WTC11 (cell line): Measurements from ENCODE around the gene HELB. TPM values are rescaled to one million over a fixed set of nuclear protein-coding genes. Genes with fewer than 3 reads are reported as not detected.

Experiments
- ATAC-seq: fragments of 200-7000 bp; cut with Tn5 transposase; 2 replicates; pipeline ENCODE4 v1.10.0; 2021; ENCODE audit warnings: mild to moderate bottlenecking, moderate library complexity
- CTCF ChIA-PET: fragments of 300-600 bp; sonication (Branson Sonifier 250); formaldehyde crosslinking; loops from one replicate; lab custom pipeline; 2021; ENCODE audit warnings: antibody characterized with exemption; lab: Charles Lee
- POLR2A ChIA-PET: fragments of 350-600 bp; sonication (Branson Sonifier 250); formaldehyde crosslinking; loops from one replicate; lab custom pipeline; 2021; ENCODE audit warnings: antibody characterized with exemption; lab: Charles Lee
- DNase-seq: peaks from one replicate; pipeline ENCODE4 v3.0.0; 2021; ENCODE audit warnings: low spot score
- H3K27ac Mint-ChIP-seq: 2 replicates; pipeline ENCODE4 v1.8.0; 2021; ENCODE audit warnings: mixed read lengths
- H3K27me3 Mint-ChIP-seq: 2 replicates; pipeline ENCODE4 v1.8.0; 2021; ENCODE audit warnings: low read depth, mild to moderate bottlenecking, moderate library complexity, mixed read lengths
- H3K36me3 Mint-ChIP-seq: 2 replicates; pipeline ENCODE4 v1.8.0; 2021; ENCODE audit warnings: mixed read lengths
- H3K4me1 Mint-ChIP-seq: 2 replicates; pipeline ENCODE4 v1.8.0; 2022; ENCODE audit warnings: mixed read lengths
- H3K4me3 Mint-ChIP-seq: 2 replicates; pipeline ENCODE4 v1.8.0; 2021; ENCODE audit warnings: mild to moderate bottlenecking, moderate library complexity, mixed read lengths
- H3K9me3 Mint-ChIP-seq: 2 replicates; pipeline ENCODE4 v1.8.0; 2021; ENCODE audit warnings: mixed read lengths
- CREB1 ChIP-seq: sonication (generic); formaldehyde crosslinking; IDR thresholded peaks from 2 replicates; pipeline ENCODE4 v1.8.0; 2023; ENCODE audit warnings: mild to moderate bottlenecking, missing genetic modification reagents
- CREM ChIP-seq: sonication (generic); formaldehyde crosslinking; IDR thresholded peaks from 2 replicates; pipeline ENCODE4 v1.8.1; 2022; ENCODE audit warnings: mild to moderate bottlenecking, missing genetic modification reagents, moderate library complexity
- EMX1 ChIP-seq: fragments of 250-450 bp; sonication (Bioruptor Pico); IDR thresholded peaks from 2 replicates; pipeline ENCODE4 v1.8.0; 2021; ENCODE audit warnings: mild to moderate bottlenecking
- ESRRA ChIP-seq: sonication (generic); formaldehyde crosslinking; IDR thresholded peaks from 2 replicates; pipeline ENCODE4 v1.8.1; 2022; ENCODE audit warnings: mild to moderate bottlenecking, missing genetic modification reagents, borderline replicate concordance
- NR1H2 ChIP-seq: sonication (generic); formaldehyde crosslinking; IDR thresholded peaks from 2 replicates; pipeline ENCODE4 v1.9.0; 2021; ENCODE audit warnings: mild to moderate bottlenecking, moderate library complexity, missing genetic modification reagents
- SMAD4 ChIP-seq: sonication (generic); formaldehyde crosslinking; IDR thresholded peaks from 2 replicates; pipeline ENCODE4 v1.8.0; 2022; ENCODE audit warnings: mild to moderate bottlenecking, missing genetic modification reagents
- ZNF121 ChIP-seq: sonication (generic); formaldehyde crosslinking; IDR thresholded peaks from 2 replicates; pipeline ENCODE4 v1.8.0; 2023; ENCODE audit warnings: missing genetic modification reagents
- ZNF219 ChIP-seq: sonication (generic); formaldehyde crosslinking; IDR thresholded peaks from 2 replicates; pipeline ENCODE4 v1.8.0; 2023; ENCODE audit warnings: missing genetic modification reagents, mild to moderate bottlenecking, borderline replicate concordance
- ZNF232 ChIP-seq: sonication (generic); formaldehyde crosslinking; IDR thresholded peaks from 2 replicates; pipeline ENCODE4 v1.8.0; 2022; ENCODE audit warnings: mild to moderate bottlenecking, missing genetic modification reagents
- ZNF416 ChIP-seq: fragments of 250-450 bp; sonication (Bioruptor Pico); IDR thresholded peaks from 2 replicates; pipeline ENCODE4 v1.9.0; 2021; ENCODE audit warnings: mild to moderate bottlenecking, inconsistent platforms
- total RNA-seq: library from RNA; stranded (reverse); gene quantifications from 3 replicates; pipeline ENCODE4 v1.2.3, GENCODE V29; 2021
- TF ChIP-seq, protein P1 (sequence below): fragments of 200-600 bp; IDR thresholded peaks from 2 replicates; pipeline ENCODE4 v1.8.0; 2022; ENCODE audit warnings: antibody characterized with exemption
- TF ChIP-seq, protein P2 (sequence below): fragments of 250-450 bp; sonication (Bioruptor Pico); IDR thresholded peaks from 2 replicates; pipeline ENCODE4 v1.8.0; 2021; ENCODE audit warnings: mild to moderate bottlenecking
- TF ChIP-seq, protein P3 (sequence below): fragments of 250-450 bp; sonication (Bioruptor Pico); IDR thresholded peaks from 2 replicates; pipeline ENCODE4 v1.9.0; 2021; ENCODE audit warnings: mild to moderate bottlenecking
- TF ChIP-seq, protein P4 (sequence below): sonication (generic); formaldehyde crosslinking; IDR thresholded peaks from 2 replicates; pipeline ENCODE4 v1.8.1; 2022; ENCODE audit warnings: mild to moderate bottlenecking, missing genetic modification reagents, moderate library complexity, borderline replicate concordance
- TF ChIP-seq, protein P5 (sequence below): fragments of 250-450 bp; sonication (Bioruptor Pico); IDR thresholded peaks from 2 replicates; pipeline ENCODE4 v1.9.0; 2021; ENCODE audit warnings: mild to moderate bottlenecking, borderline replicate concordance
- TF ChIP-seq, protein P6 (sequence below): sonication (generic); formaldehyde crosslinking; IDR thresholded peaks from 2 replicates; pipeline ENCODE4 v1.8.0; 2022; ENCODE audit warnings: mild to moderate bottlenecking, missing genetic modification reagents
- TF ChIP-seq, protein P7 (sequence below): sonication (generic); formaldehyde crosslinking; IDR thresholded peaks from 2 replicates; pipeline ENCODE4 v1.8.1; 2023; ENCODE audit warnings: mild to moderate bottlenecking, missing genetic modification reagents, moderate library complexity
- TF ChIP-seq, protein P8 (sequence below): sonication (generic); formaldehyde crosslinking; IDR thresholded peaks from 2 replicates; pipeline ENCODE4 v1.8.1; 2022; ENCODE audit warnings: missing genetic modification reagents, borderline replicate concordance

The HELB gene
- total RNA-seq, 1 experiment from 2014 or later = 9.7 TPM

DNA sequence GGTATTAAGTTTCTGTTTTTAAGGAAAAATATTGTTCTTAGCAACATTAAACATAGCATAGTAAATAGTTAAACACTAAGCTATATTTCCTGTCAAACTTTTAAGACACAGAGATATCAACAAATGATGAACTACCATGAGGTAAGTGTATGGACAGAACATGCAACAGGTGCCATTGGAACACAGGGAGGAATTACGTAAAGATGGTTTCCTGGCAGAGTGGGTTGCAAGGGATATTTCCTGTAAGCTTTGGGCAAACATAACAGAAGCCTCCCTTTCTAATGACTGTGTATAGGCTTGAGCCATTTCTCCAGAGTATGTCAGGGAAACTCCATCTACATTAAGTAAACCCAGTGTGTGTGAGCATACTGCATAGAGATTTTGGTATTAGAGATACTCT lies 31.7 kb upstream of the HELB start:
- Mint-ChIP-seq H3K4me1 (peaks cover 17% of the 10 kb centered on the region), H3K4me3 (no peak overlapping the region), H3K9me3 (no peaks in the 10 kb centered on the region), H3K27ac (no peak overlapping the region), H3K27me3 (no peaks in the 10 kb centered on the region), H3K36me3 (no peaks in the 10 kb centered on the region)
- no peak for ATAC-seq
- TF ChIP-seq ZNF232 (CRISPR knock-in tag) (no peak), SMAD4 (CRISPR knock-in tag) (no peak), ZNF219 (CRISPR knock-in tag) (no peak), EMX1 (CRISPR knock-in tag) (no peak), CREB1 (CRISPR knock-in tag) (no peak), ZNF121 (CRISPR knock-in tag) (no peak), ESRRA (no peak), CREM (CRISPR knock-in tag) (no peak), NR1H2 (CRISPR knock-in tag) (no peak), ZNF416 (no peak)
- TF ChIP-seq, protein P1, sequence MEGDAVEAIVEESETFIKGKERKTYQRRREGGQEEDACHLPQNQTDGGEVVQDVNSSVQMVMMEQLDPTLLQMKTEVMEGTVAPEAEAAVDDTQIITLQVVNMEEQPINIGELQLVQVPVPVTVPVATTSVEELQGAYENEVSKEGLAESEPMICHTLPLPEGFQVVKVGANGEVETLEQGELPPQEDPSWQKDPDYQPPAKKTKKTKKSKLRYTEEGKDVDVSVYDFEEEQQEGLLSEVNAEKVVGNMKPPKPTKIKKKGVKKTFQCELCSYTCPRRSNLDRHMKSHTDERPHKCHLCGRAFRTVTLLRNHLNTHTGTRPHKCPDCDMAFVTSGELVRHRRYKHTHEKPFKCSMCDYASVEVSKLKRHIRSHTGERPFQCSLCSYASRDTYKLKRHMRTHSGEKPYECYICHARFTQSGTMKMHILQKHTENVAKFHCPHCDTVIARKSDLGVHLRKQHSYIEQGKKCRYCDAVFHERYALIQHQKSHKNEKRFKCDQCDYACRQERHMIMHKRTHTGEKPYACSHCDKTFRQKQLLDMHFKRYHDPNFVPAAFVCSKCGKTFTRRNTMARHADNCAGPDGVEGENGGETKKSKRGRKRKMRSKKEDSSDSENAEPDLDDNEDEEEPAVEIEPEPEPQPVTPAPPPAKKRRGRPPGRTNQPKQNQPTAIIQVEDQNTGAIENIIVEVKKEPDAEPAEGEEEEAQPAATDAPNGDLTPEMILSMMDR = no peak
- TF ChIP-seq, protein P2, sequence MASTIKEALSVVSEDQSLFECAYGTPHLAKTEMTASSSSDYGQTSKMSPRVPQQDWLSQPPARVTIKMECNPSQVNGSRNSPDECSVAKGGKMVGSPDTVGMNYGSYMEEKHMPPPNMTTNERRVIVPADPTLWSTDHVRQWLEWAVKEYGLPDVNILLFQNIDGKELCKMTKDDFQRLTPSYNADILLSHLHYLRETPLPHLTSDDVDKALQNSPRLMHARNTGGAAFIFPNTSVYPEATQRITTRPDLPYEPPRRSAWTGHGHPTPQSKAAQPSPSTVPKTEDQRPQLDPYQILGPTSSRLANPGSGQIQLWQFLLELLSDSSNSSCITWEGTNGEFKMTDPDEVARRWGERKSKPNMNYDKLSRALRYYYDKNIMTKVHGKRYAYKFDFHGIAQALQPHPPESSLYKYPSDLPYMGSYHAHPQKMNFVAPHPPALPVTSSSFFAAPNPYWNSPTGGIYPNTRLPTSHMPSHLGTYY (CRISPR knock-in tag) = no peak
- TF ChIP-seq, protein P3, sequence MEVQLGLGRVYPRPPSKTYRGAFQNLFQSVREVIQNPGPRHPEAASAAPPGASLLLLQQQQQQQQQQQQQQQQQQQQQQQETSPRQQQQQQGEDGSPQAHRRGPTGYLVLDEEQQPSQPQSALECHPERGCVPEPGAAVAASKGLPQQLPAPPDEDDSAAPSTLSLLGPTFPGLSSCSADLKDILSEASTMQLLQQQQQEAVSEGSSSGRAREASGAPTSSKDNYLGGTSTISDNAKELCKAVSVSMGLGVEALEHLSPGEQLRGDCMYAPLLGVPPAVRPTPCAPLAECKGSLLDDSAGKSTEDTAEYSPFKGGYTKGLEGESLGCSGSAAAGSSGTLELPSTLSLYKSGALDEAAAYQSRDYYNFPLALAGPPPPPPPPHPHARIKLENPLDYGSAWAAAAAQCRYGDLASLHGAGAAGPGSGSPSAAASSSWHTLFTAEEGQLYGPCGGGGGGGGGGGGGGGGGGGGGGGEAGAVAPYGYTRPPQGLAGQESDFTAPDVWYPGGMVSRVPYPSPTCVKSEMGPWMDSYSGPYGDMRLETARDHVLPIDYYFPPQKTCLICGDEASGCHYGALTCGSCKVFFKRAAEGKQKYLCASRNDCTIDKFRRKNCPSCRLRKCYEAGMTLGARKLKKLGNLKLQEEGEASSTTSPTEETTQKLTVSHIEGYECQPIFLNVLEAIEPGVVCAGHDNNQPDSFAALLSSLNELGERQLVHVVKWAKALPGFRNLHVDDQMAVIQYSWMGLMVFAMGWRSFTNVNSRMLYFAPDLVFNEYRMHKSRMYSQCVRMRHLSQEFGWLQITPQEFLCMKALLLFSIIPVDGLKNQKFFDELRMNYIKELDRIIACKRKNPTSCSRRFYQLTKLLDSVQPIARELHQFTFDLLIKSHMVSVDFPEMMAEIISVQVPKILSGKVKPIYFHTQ (CRISPR knock-in tag) = no peak
- TF ChIP-seq, protein P4, sequence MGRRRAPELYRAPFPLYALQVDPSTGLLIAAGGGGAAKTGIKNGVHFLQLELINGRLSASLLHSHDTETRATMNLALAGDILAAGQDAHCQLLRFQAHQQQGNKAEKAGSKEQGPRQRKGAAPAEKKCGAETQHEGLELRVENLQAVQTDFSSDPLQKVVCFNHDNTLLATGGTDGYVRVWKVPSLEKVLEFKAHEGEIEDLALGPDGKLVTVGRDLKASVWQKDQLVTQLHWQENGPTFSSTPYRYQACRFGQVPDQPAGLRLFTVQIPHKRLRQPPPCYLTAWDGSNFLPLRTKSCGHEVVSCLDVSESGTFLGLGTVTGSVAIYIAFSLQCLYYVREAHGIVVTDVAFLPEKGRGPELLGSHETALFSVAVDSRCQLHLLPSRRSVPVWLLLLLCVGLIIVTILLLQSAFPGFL (CRISPR knock-in tag) = no peak
- TF ChIP-seq, protein P5, sequence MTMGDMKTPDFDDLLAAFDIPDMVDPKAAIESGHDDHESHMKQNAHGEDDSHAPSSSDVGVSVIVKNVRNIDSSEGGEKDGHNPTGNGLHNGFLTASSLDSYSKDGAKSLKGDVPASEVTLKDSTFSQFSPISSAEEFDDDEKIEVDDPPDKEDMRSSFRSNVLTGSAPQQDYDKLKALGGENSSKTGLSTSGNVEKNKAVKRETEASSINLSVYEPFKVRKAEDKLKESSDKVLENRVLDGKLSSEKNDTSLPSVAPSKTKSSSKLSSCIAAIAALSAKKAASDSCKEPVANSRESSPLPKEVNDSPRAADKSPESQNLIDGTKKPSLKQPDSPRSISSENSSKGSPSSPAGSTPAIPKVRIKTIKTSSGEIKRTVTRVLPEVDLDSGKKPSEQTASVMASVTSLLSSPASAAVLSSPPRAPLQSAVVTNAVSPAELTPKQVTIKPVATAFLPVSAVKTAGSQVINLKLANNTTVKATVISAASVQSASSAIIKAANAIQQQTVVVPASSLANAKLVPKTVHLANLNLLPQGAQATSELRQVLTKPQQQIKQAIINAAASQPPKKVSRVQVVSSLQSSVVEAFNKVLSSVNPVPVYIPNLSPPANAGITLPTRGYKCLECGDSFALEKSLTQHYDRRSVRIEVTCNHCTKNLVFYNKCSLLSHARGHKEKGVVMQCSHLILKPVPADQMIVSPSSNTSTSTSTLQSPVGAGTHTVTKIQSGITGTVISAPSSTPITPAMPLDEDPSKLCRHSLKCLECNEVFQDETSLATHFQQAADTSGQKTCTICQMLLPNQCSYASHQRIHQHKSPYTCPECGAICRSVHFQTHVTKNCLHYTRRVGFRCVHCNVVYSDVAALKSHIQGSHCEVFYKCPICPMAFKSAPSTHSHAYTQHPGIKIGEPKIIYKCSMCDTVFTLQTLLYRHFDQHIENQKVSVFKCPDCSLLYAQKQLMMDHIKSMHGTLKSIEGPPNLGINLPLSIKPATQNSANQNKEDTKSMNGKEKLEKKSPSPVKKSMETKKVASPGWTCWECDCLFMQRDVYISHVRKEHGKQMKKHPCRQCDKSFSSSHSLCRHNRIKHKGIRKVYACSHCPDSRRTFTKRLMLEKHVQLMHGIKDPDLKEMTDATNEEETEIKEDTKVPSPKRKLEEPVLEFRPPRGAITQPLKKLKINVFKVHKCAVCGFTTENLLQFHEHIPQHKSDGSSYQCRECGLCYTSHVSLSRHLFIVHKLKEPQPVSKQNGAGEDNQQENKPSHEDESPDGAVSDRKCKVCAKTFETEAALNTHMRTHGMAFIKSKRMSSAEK (CRISPR knock-in tag) = no peak
- TF ChIP-seq, protein P6, sequence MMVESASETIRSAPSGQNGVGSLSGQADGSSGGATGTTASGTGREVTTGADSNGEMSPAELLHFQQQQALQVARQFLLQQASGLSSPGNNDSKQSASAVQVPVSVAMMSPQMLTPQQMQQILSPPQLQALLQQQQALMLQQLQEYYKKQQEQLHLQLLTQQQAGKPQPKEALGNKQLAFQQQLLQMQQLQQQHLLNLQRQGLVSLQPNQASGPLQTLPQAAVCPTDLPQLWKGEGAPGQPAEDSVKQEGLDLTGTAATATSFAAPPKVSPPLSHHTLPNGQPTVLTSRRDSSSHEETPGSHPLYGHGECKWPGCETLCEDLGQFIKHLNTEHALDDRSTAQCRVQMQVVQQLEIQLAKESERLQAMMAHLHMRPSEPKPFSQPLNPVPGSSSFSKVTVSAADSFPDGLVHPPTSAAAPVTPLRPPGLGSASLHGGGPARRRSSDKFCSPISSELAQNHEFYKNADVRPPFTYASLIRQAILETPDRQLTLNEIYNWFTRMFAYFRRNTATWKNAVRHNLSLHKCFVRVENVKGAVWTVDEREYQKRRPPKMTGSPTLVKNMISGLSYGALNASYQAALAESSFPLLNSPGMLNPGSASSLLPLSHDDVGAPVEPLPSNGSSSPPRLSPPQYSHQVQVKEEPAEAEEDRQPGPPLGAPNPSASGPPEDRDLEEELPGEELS = no peak
- TF ChIP-seq, protein P7, sequence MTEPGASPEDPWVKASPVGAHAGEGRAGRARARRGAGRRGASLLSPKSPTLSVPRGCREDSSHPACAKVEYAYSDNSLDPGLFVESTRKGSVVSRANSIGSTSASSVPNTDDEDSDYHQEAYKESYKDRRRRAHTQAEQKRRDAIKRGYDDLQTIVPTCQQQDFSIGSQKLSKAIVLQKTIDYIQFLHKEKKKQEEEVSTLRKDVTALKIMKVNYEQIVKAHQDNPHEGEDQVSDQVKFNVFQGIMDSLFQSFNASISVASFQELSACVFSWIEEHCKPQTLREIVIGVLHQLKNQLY (CRISPR knock-in tag) = no peak
- TF ChIP-seq, protein P8, sequence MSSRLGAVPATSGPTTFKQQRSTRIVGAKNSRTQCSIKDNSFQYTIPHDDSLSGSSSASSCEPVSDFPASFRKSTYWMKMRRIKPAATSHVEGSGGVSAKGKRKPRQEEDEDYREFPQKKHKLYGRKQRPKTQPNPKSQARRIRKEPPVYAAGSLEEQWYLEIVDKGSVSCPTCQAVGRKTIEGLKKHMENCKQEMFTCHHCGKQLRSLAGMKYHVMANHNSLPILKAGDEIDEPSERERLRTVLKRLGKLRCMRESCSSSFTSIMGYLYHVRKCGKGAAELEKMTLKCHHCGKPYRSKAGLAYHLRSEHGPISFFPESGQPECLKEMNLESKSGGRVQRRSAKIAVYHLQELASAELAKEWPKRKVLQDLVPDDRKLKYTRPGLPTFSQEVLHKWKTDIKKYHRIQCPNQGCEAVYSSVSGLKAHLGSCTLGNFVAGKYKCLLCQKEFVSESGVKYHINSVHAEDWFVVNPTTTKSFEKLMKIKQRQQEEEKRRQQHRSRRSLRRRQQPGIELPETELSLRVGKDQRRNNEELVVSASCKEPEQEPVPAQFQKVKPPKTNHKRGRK (CRISPR knock-in tag) = no peak
- POLR2A ChIA-PET = interaction anchor here (1.6 kb wide), 1 partner anchor 32 kb away, joined by 3 read pairs; the partner anchor contains the start of gene HELB
- DNase-seq = no peak
- CTCF ChIA-PET = interaction anchor here (1.3 to 1.4 kb wide), 2 partner anchors 83 to 126 kb away, joined by 3 read pairs; no protein-coding TSS in a partner anchor
